GM12872 (cell line): ENCODE measurements around the gene KIAA1143.

ENCODE experiments used
- TF ChIP-seq, protein P1 (sequence below): IDR thresholded peaks from 3 replicates; pipeline ENCODE4 v1.5.1; 2011; ENCODE audit warnings: low read depth, mild to moderate bottlenecking, low read length, moderate library complexity; ENCODE audit not compliant: insufficient read depth

Gene KIAA1143

DNA sequence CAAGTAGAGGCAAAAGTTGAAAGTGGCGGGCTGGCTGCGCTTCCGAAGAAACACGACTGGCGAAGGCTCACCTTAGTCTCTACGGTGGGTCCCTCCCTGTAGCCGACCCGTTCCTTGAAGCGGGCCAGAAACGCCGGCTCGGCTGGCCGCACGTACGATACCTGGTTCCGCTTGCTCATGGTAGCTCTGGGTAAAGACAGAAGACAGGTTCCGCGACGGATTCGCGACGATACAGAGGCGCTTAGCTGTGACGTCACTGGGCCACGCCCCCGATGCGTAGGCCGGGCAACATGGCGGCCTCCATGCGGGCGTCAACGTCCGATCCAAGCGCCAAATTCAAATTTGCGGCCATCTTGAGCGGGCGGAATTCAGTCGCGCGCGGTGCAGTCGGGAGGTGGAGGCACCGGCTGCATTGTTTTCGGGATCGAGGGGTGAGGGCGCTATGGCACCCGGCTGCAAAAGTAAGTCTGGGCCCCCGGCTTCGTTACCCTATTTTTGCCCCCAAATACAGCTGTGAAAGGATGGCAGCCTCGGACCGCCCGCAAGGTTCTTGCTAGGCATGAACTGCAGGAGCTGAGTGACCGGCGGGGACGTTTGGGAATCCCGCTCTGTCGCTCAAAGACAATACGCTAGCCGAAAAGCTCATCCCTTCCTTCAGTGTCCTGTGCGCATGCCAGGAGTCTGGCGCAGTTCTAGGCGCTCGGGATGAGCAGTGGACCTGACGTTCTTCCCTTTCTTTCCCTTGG lies at the start of gene KIAA1143, which contains the start of gene KIF15:
Gene KIAA1143 (minus strand): TSS at position 196 of the 746 bp plus-strand sequence. CDS start 17 bp downstream, at position 179.
Gene KIF15 (plus strand): TSS at position 371 of the 746 bp plus-strand sequence. CDS start 72 bp downstream, at position 443.
- TF ChIP-seq, protein P1, sequence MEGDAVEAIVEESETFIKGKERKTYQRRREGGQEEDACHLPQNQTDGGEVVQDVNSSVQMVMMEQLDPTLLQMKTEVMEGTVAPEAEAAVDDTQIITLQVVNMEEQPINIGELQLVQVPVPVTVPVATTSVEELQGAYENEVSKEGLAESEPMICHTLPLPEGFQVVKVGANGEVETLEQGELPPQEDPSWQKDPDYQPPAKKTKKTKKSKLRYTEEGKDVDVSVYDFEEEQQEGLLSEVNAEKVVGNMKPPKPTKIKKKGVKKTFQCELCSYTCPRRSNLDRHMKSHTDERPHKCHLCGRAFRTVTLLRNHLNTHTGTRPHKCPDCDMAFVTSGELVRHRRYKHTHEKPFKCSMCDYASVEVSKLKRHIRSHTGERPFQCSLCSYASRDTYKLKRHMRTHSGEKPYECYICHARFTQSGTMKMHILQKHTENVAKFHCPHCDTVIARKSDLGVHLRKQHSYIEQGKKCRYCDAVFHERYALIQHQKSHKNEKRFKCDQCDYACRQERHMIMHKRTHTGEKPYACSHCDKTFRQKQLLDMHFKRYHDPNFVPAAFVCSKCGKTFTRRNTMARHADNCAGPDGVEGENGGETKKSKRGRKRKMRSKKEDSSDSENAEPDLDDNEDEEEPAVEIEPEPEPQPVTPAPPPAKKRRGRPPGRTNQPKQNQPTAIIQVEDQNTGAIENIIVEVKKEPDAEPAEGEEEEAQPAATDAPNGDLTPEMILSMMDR, result no peak

DNA sequence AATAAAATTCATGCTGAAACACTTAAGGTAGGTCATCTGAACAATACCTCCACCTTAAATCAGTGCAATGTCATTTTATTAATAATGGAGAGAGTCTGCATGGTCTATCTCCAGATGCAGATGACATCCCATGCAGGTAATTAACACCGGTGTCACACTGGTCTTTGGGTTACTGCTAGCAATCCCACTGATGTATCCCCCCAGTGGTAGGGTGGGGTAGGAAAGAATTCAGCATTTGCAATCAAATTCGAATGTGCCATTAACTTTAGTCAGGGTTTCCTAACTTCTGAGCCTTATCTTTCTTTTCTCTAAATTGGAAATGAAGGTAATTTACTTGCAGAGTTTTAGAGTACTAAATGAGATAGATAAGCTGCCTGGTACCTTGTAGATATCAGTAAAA lies 44.5 kb upstream of the KIAA1143 start:
- TF ChIP-seq, protein P1, result no peak

DNA sequence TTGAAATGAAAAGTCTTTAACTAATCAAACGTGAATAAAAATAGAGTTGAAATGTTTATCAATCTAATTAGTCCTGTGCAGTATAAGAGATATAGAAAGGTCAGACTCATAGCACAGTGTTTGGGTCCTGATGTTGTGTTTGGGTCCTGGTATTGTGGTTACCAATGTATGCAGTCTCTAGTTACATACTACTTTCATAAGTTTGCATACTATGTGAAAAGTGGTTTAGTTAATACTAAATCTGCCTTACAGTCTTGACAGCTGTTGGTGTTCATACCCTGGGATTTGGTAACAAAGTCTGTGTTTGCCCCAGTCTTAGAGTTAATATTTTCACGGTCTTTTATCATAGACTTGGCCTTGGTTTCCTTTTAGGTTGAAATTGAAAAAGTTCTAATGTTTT lies 41.9 kb upstream of the KIAA1143 start:
- TF ChIP-seq, protein P1, result no peak

DNA sequence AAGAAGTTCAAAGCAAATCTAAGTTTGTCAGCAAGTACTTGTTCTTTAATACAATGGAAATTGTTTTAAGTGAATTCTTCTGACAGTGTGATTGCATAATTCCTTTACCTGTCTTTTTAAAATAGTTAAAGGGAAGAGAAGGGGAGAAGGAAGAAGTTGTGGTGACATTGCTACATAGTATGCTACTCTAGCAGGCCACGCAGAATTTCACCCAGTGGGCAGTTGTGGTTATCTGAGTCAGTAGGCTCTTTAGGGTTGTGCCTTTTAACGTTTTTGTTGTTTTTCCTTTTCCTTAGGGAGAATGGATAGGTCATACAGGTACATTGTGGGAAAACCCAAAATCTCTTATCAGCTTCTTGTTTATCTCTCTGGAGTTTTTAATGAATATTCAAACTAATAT lies 40.6 kb upstream of the KIAA1143 start:
- TF ChIP-seq, protein P1, result no peak

DNA sequence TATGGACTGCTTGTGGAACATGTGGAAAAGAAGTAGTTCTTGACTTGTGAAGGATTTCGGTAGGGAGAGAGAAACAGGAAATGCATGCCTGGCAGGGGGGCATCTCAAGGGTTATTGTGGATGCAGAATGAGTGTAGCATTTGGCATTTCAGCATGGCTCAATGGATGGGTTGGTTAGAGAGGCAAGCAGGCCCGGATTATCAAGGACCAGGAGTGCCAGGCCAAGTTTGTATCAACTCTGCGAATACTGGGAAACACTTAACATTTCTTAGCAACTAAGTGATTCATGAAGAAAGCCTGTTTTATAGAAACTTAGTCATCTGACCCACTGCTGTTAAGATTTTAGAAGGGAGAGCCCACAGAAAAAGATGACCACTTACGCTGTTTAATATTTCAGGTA lies 33.8 kb upstream of the KIAA1143 start:
- TF ChIP-seq, protein P1, result no peak

DNA sequence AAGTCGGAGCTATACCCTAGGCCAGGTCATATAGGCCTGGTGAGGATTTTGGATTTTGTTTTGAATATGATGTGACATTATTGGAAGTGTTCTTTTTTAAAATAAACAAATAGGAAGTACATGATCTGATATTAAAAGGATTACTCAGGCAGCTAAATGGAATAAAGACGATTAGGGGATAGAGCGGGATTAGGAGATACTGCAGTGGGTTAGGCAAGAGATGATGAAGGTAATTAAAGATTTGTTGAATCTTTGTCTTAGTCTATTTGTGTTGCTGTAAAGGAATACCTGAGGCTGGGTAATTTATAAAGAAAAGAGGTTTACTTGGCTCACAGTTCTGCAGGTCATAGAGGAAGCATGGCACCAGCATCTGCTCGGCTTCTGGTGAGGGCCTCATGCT lies 21.5 kb upstream of the KIAA1143 start:
- TF ChIP-seq, protein P1, result no peak

DNA sequence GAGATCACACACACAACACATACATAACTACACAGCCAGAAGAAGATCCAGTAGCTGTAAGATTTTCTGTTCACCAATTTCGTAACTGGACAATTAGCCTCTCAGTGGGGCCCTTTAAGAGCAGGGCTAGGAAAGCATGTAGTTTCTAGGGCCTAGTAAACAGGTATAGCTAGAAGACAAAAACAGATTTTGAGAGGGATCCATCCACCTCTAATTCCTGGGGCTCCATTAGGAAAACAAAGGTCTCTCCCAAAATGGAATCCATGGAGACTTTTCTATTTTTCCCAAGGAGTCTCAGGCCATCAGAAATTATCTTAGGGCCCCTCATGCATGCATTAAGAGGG lies 10.7 kb upstream of the KIAA1143 start:
- TF ChIP-seq, protein P1, result no peak
